HEK293 (cell line): ENCODE data around the gene COG8.

Experiments
- CTCF ChIA-PET: fragments of 350-600 bp; formaldehyde crosslinking; extraction: SDS; loops from one replicate; lab custom pipeline; 2021; ENCODE audit warnings: antibody characterized with exemption; lab: Yijun Ruan, JAX
- POLR2A ChIA-PET: fragments of 300-600 bp; formaldehyde crosslinking; extraction: SDS; loops from one replicate; lab custom pipeline; 2020; ENCODE audit warnings: antibody characterized with exemption, inconsistent platforms; lab: Yijun Ruan, JAX
- H3K27ac ChIP-seq: fragments of 200-500 bp; sonication (Bioruptor generic); 2 replicates; pipeline ENCODE4 v1.5.1; 2014; ENCODE audit warnings: low read depth, low read length, control low read depth, inconsistent platforms; ENCODE audit errors: extremely low read depth
- H3K36me3 ChIP-seq, 2 experiments: fragments of 200-500 bp in 1 of 2; sonication (Bioruptor generic) in 1 of 2; 1 replicate in 1 of 2; 2 replicates in 1 of 2; pipeline ENCODE4 v1.5.1; 2014 to 2017; ENCODE audit warnings: inconsistent platforms in 2 of 2, low read length in 2 of 2; ENCODE audit not compliant: control insufficient read depth in 2 of 2, insufficient read depth in 1 of 2
- H3K4me1 ChIP-seq: fragments of 200-500 bp; sonication (Bioruptor generic); 2 replicates; pipeline ENCODE4 v1.5.1; 2014; ENCODE audit warnings: mild to moderate bottlenecking, low read length, inconsistent platforms; ENCODE audit not compliant: control insufficient read depth, insufficient read depth
- H3K4me3 ChIP-seq: 2 replicates; pipeline ENCODE4 v1.5.1; 2011; ENCODE audit warnings: low read depth, mild to moderate bottlenecking, control low read depth, low read length, moderate library complexity
- H3K9me3 ChIP-seq: fragments of 200-500 bp; sonication (Bioruptor generic); 2 replicates; pipeline ENCODE4 v1.5.1; 2014; ENCODE audit warnings: low read depth, low read length, inconsistent platforms; ENCODE audit not compliant: control insufficient read depth, insufficient read depth
- CTCF ChIP-seq: fragments of 450-650 bp; formaldehyde crosslinking; IDR thresholded peaks from 2 replicates; pipeline ENCODE4 v1.5.1; 2016; ENCODE audit warnings: missing biosample characterization, missing genetic modification characterization
- FEZF1 ChIP-seq: fragments of 450-650 bp; formaldehyde crosslinking; IDR thresholded peaks from 2 replicates; pipeline ENCODE4 v1.5.1; 2016; ENCODE audit warnings: missing biosample characterization, missing genetic modification characterization
- GLIS1 ChIP-seq: fragments of 450-650 bp; formaldehyde crosslinking; IDR thresholded peaks from 2 replicates; pipeline ENCODE4 v1.5.1; 2016; ENCODE audit warnings: missing biosample characterization, missing genetic modification characterization
- KLF8 ChIP-seq: fragments of 450-650 bp; formaldehyde crosslinking; IDR thresholded peaks from 2 replicates; pipeline ENCODE4 v1.5.1; 2016; ENCODE audit warnings: missing biosample characterization, missing genetic modification characterization
- PBX3 ChIP-seq: sonication (generic); formaldehyde crosslinking; IDR thresholded peaks from 2 replicates; pipeline ENCODE4 v1.8.1; 2022; ENCODE audit warnings: mild to moderate bottlenecking, moderate library complexity, missing genetic modification reagents
- PRDM10 ChIP-seq: fragments of 450-650 bp; formaldehyde crosslinking; IDR thresholded peaks from 2 replicates; pipeline ENCODE4 v1.5.1; 2016; ENCODE audit warnings: missing biosample characterization, missing genetic modification characterization
- SP2 ChIP-seq: fragments of 450-650 bp; formaldehyde crosslinking; IDR thresholded peaks from 2 replicates; pipeline ENCODE4 v1.5.1; 2016; ENCODE audit warnings: missing biosample characterization, missing genetic modification characterization
- SP3 ChIP-seq: fragments of 450-650 bp; formaldehyde crosslinking; IDR thresholded peaks from 2 replicates; pipeline ENCODE4 v1.5.1; 2016; ENCODE audit warnings: missing biosample characterization, missing genetic modification characterization
- TSHZ1 ChIP-seq: fragments of 450-650 bp; formaldehyde crosslinking; IDR thresholded peaks from 2 replicates; pipeline ENCODE4 v1.5.1; 2016; ENCODE audit warnings: missing biosample characterization, missing genetic modification characterization, borderline replicate concordance
- YY1 ChIP-seq: fragments of 450-650 bp; formaldehyde crosslinking; IDR thresholded peaks from 2 replicates; pipeline ENCODE4 v1.5.1; 2018; ENCODE audit warnings: missing biosample characterization, missing genetic modification characterization
- YY2 ChIP-seq: fragments of 450-650 bp; formaldehyde crosslinking; IDR thresholded peaks from 2 replicates; pipeline ENCODE4 v1.5.1; 2016; ENCODE audit warnings: missing biosample characterization, missing genetic modification characterization
- ZBTB7A ChIP-seq: fragments of 450-650 bp; formaldehyde crosslinking; IDR thresholded peaks from 2 replicates; pipeline ENCODE4 v1.5.1; 2016; ENCODE audit warnings: low read depth, missing biosample characterization, missing genetic modification characterization
- ZEB2 ChIP-seq: fragments of 450-650 bp; formaldehyde crosslinking; IDR thresholded peaks from 2 replicates; pipeline ENCODE4 v1.5.1; 2016; ENCODE audit warnings: missing biosample characterization, missing genetic modification characterization
- ZNF174 ChIP-seq: fragments of 450-650 bp; formaldehyde crosslinking; IDR thresholded peaks from 2 replicates; pipeline ENCODE4 v1.5.0; 2017; ENCODE audit warnings: missing biosample characterization, mild to moderate bottlenecking, missing genetic modification characterization
- ZNF302 ChIP-seq: fragments of 450-650 bp; formaldehyde crosslinking; IDR thresholded peaks from 2 replicates; pipeline ENCODE4 v1.5.1; 2016; ENCODE audit warnings: missing biosample characterization, missing genetic modification characterization, low read depth
- ZNF324 ChIP-seq: fragments of 450-650 bp; formaldehyde crosslinking; IDR thresholded peaks from 2 replicates; pipeline ENCODE4 v1.5.1; 2016; ENCODE audit warnings: missing biosample characterization, missing genetic modification characterization
- ZNF530 ChIP-seq: fragments of 450-650 bp; formaldehyde crosslinking; IDR thresholded peaks from 2 replicates; pipeline ENCODE4 v1.5.1; 2016; ENCODE audit warnings: low read depth, missing biosample characterization, missing genetic modification characterization
- ZNF561 ChIP-seq: fragments of 450-650 bp; IDR thresholded peaks from 2 replicates; pipeline ENCODE4 v1.5.1; 2018; ENCODE audit warnings: missing biosample characterization, missing genetic modification characterization, borderline replicate concordance
- ZNF596 ChIP-seq: fragments of 450-650 bp; IDR thresholded peaks from 2 replicates; pipeline ENCODE4 v1.5.0; 2018; ENCODE audit warnings: missing biosample characterization, mild to moderate bottlenecking, missing genetic modification characterization, moderate library complexity
- ZNF600 ChIP-seq: fragments of 450-650 bp; formaldehyde crosslinking; IDR thresholded peaks from 2 replicates; pipeline ENCODE4 v1.5.1; 2016; ENCODE audit warnings: missing biosample characterization, missing genetic modification characterization
- ZNF660 ChIP-seq: fragments of 450-650 bp; IDR thresholded peaks from 2 replicates; pipeline ENCODE4 v1.5.1; 2018; ENCODE audit warnings: missing biosample characterization, mild to moderate bottlenecking, missing genetic modification characterization
- ZNF692 ChIP-seq: fragments of 450-650 bp; formaldehyde crosslinking; IDR thresholded peaks from 2 replicates; pipeline ENCODE4 v1.5.1; 2016; ENCODE audit warnings: missing biosample characterization, missing genetic modification characterization
- ZNF76 ChIP-seq: fragments of 450-650 bp; formaldehyde crosslinking; IDR thresholded peaks from 2 replicates; pipeline ENCODE4; 2016; ENCODE audit warnings: low read depth, missing biosample characterization, missing genetic modification characterization, borderline replicate concordance
- ZNF792 ChIP-seq: fragments of 450-650 bp; formaldehyde crosslinking; IDR thresholded peaks from 2 replicates; pipeline ENCODE4 v1.5.1; 2016; ENCODE audit warnings: missing biosample characterization, missing genetic modification characterization

COG8 gene

GRCh38 chr16:69310653-69311532, 28.5 kb downstream of the COG8 start, which contains the start of gene VPS4A:
TSS of gene VPS4A (plus strand) at chr16:69311350. CDS start at chr16:69311512, 162 bp downstream.
- CTCF ChIA-PET: interaction anchor here (0.6 to 1.3 kb wide), 3 partner anchors 105 to 1226 kb away, joined by 3 to 5 read pairs (median 3); no protein-coding TSS in a partner anchor
- Histone ChIP-seq H3K36me3 (peaks cover 14 to 33% of the 10 kb centered on the region in 2 experiments; a peak in 2 of 3 replicates), H3K4me3 (peak within 1 kb of the TSS; percentile 82), H3K9me3 (no peaks in the 10 kb centered on the region), H3K4me1 (no peaks in the 10 kb centered on the region), H3K27ac (peak within 1 kb of the TSS; percentile 93)
- POLR2A ChIA-PET: interaction anchor here (0.9 to 1.4 kb wide), 2 partner anchors 13 to 161 kb away, joined by 3 to 4 read pairs; no protein-coding TSS in a partner anchor
- TF ChIP-seq PBX3 (CRISPR knock-in tag) (peak; percentile 84), KLF8 (tag by site-specific recombination) (0 out of 2 replicates have a peak, but pooled peaks have one; percentile 45), ZEB2 (tag by site-specific recombination) (0 out of 2 replicates have a peak, but pooled peaks have one; percentile 22), ZNF530 (no peak), ZNF324 (tag by site-specific recombination) (no peak), ZNF600 (tag by site-specific recombination) (0 out of 2 replicates have a peak, but pooled peaks have one; percentile 57), YY1 (tag by site-specific recombination) (0 out of 2 replicates have a peak, but pooled peaks have one; percentile 15), ZNF660 (peak; percentile 96), YY2 (tag by site-specific recombination) (peak; percentile 57; the same call in 1 of the 2 replicates), PRDM10 (tag by site-specific recombination) (0 out of 2 replicates have a peak, but pooled peaks have one; percentile 10), ZNF692 (peak; percentile 12; the same call in 1 of the 2 replicates), GLIS1 (tag by site-specific recombination) (peak; percentile 19; the same call in 1 of the 2 replicates), ZNF561 (tag by site-specific recombination) (peak; percentile 88), ZBTB7A (tag by site-specific recombination) (no peak), ZNF596 (tag by site-specific recombination) (peak; percentile 25; the same call in 1 of the 2 replicates), ZNF302 (tag by site-specific recombination) (no peak), SP2 (peak; percentile 79), ZNF174 (peak; percentile 67; the same call in 1 of the 2 replicates), CTCF (tag by site-specific recombination) (peak; percentile 78), ZNF792 (0 out of 2 replicates have a peak, but pooled peaks have one; percentile 12), TSHZ1 (tag by site-specific recombination) (peak; percentile 80; the same call in 1 of the 2 replicates), ZNF76 (no peak), SP3 (tag by site-specific recombination) (peak; percentile 70), FEZF1 (no peak)
